Sigmoid colon (tissue), 7 donors: Measurements from ENCODE around the gene TMEM59L. TPM values are rescaled to one million over a fixed set of nuclear protein-coding genes. Genes with fewer than 3 reads are reported as not detected.

Source experiments
- DNase-seq: peaks from one replicate; pipeline ENCODE4 v3.0.0-alpha.2; 2019
- H3K27ac ChIP-seq, 4 donors: fragments of 200-600 bp; sonication (generic); one replicate each; pipeline ENCODE4 v1.5.1; 2016 to 2019; ENCODE audit warnings: mild to moderate bottlenecking in 1 of 4
- H3K27me3 ChIP-seq, 3 donors: fragments of 200-600 bp; sonication (generic); one replicate each; pipeline ENCODE4 v1.5.1; 2019; ENCODE audit warnings: mild to moderate bottlenecking in 1 of 3
- H3K36me3 ChIP-seq, 4 donors: fragments of 200-600 bp; sonication (generic); one replicate each; pipeline ENCODE4 v1.5.1; 2016 to 2019
- H3K4me1 ChIP-seq, 4 donors: fragments of 200-600 bp; sonication (generic); one replicate each; pipeline ENCODE4 v1.5.1; 2017 to 2019
- H3K4me3 ChIP-seq, 4 donors: fragments of 200-600 bp; sonication (generic); one replicate each; pipeline ENCODE4 v1.5.1; 2017 to 2019; ENCODE audit warnings: mild to moderate bottlenecking in 2 of 4, moderate library complexity in 1 of 4
- H3K9me3 ChIP-seq, 4 donors: fragments of 200-600 bp in 3 of 4; sonication (generic) in 3 of 4; one replicate each; pipeline versions ENCODE4 v1.5.1 to v1.6.1; 2013 to 2019
- CTCF ChIP-seq, 4 experiments: fragments of 450-650 bp in 3 of 4; fragments of 200-600 bp in 1 of 4; IDR thresholded peaks; one replicate each; pipeline ENCODE4 v1.5.1; 2016 to 2019; ENCODE audit warnings: antibody characterized with exemption in 4 of 4, mild to moderate bottlenecking in 3 of 4, moderate library complexity in 2 of 4
- EP300 ChIP-seq, 4 donors: sonication (generic); formaldehyde crosslinking; IDR thresholded peaks; one replicate each; pipeline ENCODE4 v1.6.1; 2017; ENCODE audit warnings: antibody characterized with exemption in 4 of 4
- POLR2A ChIP-seq, 2 donors: fragments of 450-650 bp; IDR thresholded peaks; one replicate each; pipeline ENCODE4 v1.6.1; 2016; ENCODE audit warnings: antibody characterized with exemption in 2 of 2, mild to moderate bottlenecking in 2 of 2, moderate library complexity in 2 of 2
- POLR2AphosphoS5 ChIP-seq, 4 donors: sonication (generic); formaldehyde crosslinking; IDR thresholded peaks; one replicate each; pipeline ENCODE4 v1.6.1; 2017; ENCODE audit warnings: antibody characterized with exemption in 4 of 4
- WGBS, 2 donors: extraction: QIAGEN DNeasy Blood & Tissue Kit; methylation state at CpG; one replicate each; pipeline ENCODE4 v1.1.7; 2013; 5-methylcytosine and 5-hydroxymethylcytosine counted together
- intact Hi-C: fragments of 100-400 bp; cut with DNase I; formaldehyde crosslinking; loops from one replicate; pipeline ENCODE4 v1.15.1; 2023
- polyA plus RNA-seq, 3 donors: library from polyadenylated mRNA; stranded (reverse); fragments of 200-250 nt; gene quantifications; one replicate each; pipeline ENCODE4 v1.2.3, GENCODE V29; 2013
- total RNA-seq, 4 donors: library from RNA; depleted of rRNA; stranded (reverse); fragments of >200 nt; gene quantifications; one replicate each; pipeline ENCODE4 v1.1.0, GENCODE V29; 2016
- donor health status: healthy with polysubstance abuse.
- donor health status: Bipolar disorder and iron deficiency.
- donor health status: healthy.

TMEM59L gene
- total and polyA plus RNA-seq, 7 donors, result 0.82 to 6.4 (median 5.0) TPM; not detected in 2

GRCh38 chr19:18574691-18575291 lies 37.9 kb upstream of the TMEM59L start:
- TF ChIP-seq EP300 (IDR thresholded peaks at IDR 0.05) (no peak), POLR2AphosphoS5 (IDR thresholded peaks at IDR 0.05) (no peak), POLR2A (IDR thresholded peaks at IDR 0.05) (no peak), CTCF (IDR thresholded peaks at IDR 0.05) (no peak)
- WGBS, 2 donors, result 93 to 97% methylated on average over 18 of the region's 18 CpGs
- intact Hi-C loops, result loop anchor here (5.0 kb wide), 2 partner anchors 52 to 122 kb away; partner anchors contain the start of gene ELL

GRCh38 chr19:18576383-18576782 lies 36.3 kb upstream of the TMEM59L start:
- Histone ChIP-seq H3K27me3 (no peaks in the 10 kb centered on the region), H3K4me3 (no peak overlapping the region), H3K4me1 (peaks cover 0 to 18% (median 17%) of the 10 kb centered on the region in 4 donors), H3K27ac (no peak overlapping the region), H3K9me3 (no peaks in the 10 kb centered on the region), H3K36me3 (peaks cover 19 to 51% (median 33%) of the 10 kb centered on the region in 4 donors)
- TF ChIP-seq POLR2AphosphoS5 (IDR thresholded peaks at IDR 0.05) (no peak), EP300 (IDR thresholded peaks at IDR 0.05) (no peak), CTCF (IDR thresholded peaks at IDR 0.05) (no peak), POLR2A (IDR thresholded peaks at IDR 0.05) (no peak)
- WGBS, 2 donors, result 85 to 87% methylated on average over 8 of the region's 8 CpGs
- intact Hi-C loops, result no loop called here
- DNase-seq, result no peak

More at GRCh38 chr19:18574691-18575291, 37.9 kb upstream of the TMEM59L start:
- H3K36me3 ChIP-seq, result peaks cover 19 to 51% (median 33%) of the 10 kb centered on the region in 4 donors
- H3K9me3 ChIP-seq, result no peaks in the 10 kb centered on the region
- peaks cover 0 to 25% (median 22%) of the 10 kb centered on the region in 4 donors for H3K4me1 ChIP-seq
- DNase-seq, result no peak
- no peak overlapping the region for H3K4me3 ChIP-seq
- H3K27ac ChIP-seq, result no peak overlapping the region
- H3K27me3 ChIP-seq, result no peaks in the 10 kb centered on the region

GRCh38 chr19:18577365-18577914 lies 35.2 kb upstream of the TMEM59L start:
- no peak for TF ChIP-seq POLR2A (IDR thresholded peaks at IDR 0.05)
- TF ChIP-seq EP300 (IDR thresholded peaks at IDR 0.05), result no peak
- TF ChIP-seq POLR2AphosphoS5 (IDR thresholded peaks at IDR 0.05), result no peak
- no peak for TF ChIP-seq CTCF (IDR thresholded peaks at IDR 0.05)
- no peak overlapping the region for H3K4me3 ChIP-seq
- 91 to 92% methylated on average over 21 of the region's 21 CpGs for WGBS, 2 donors
- H3K36me3 ChIP-seq, result peaks cover 19 to 51% (median 33%) of the 10 kb centered on the region in 4 donors
- no peaks in the 10 kb centered on the region for H3K27me3 ChIP-seq
- intact Hi-C loops, result no loop called here
- no peak overlapping the region for H3K27ac ChIP-seq
- no peaks in the 10 kb centered on the region for H3K9me3 ChIP-seq
- no peak for DNase-seq
- H3K4me1 ChIP-seq, result peaks cover 0 to 14% (median 13%) of the 10 kb centered on the region in 4 donors

GRCh38 chr19:18580311-18580710 lies 32.4 kb upstream of the TMEM59L start:
- TF ChIP-seq EP300 (IDR thresholded peaks at IDR 0.05), result no peak
- TF ChIP-seq POLR2A (IDR thresholded peaks at IDR 0.05), result no peak
- no peak for TF ChIP-seq POLR2AphosphoS5 (IDR thresholded peaks at IDR 0.05)
- TF ChIP-seq CTCF (IDR thresholded peaks at IDR 0.05), result no peak
- no peaks in the 10 kb centered on the region for H3K9me3 ChIP-seq
- 66 to 75% methylated on average over 7 of the region's 7 CpGs for WGBS, 2 donors
- DNase-seq, result no peak
- H3K27ac ChIP-seq, result no peak overlapping the region
- no peak overlapping the region for H3K4me3 ChIP-seq
- H3K36me3 ChIP-seq, result peaks cover 1 to 28% (median 13%) of the 10 kb centered on the region in 4 donors
- H3K27me3 ChIP-seq, result no peaks in the 10 kb centered on the region
- intact Hi-C loops, result no loop called here
- H3K4me1 ChIP-seq, result no peaks in the 10 kb centered on the region
